Tibial artery (tissue), 4 donors: ENCODE results near the gene MAP3K2.
A peak's percentile ranks its signal among the peaks of the same experiment; 100 is the strongest.

Source experiments
- DNase-seq, 2 donors: peaks; one replicate each; pipeline ENCODE4 v3.0.0-alpha.2; 2019
- H3K27ac ChIP-seq, 2 donors: fragments of 200-600 bp; sonication (generic) in 1 of 2; 1 replicate in 1 of 2; 2 replicates in 1 of 2; pipeline ENCODE4 v1.5.1; 2018 to 2019; ENCODE audit warnings: mild to moderate bottlenecking in 1 of 2
- H3K27me3 ChIP-seq, 2 donors: fragments of 200-600 bp; sonication (generic) in 1 of 2; one replicate each; pipeline versions ENCODE4 v1.5.1 to v1.6.0; 2016 to 2019
- H3K36me3 ChIP-seq, 3 donors: fragments of 200-600 bp; sonication (generic) in 2 of 3; one replicate each; pipeline ENCODE4 v1.5.1; 2016 to 2019; ENCODE audit warnings: mild to moderate bottlenecking in 2 of 3
- H3K4me1 ChIP-seq, 4 donors: fragments of 200-600 bp; sonication (generic) in 2 of 4; 1 replicate in 3 of 4; 2 replicates in 1 of 4; pipeline ENCODE4 v1.5.1; 2016 to 2019
- H3K4me3 ChIP-seq, 2 donors: fragments of 200-600 bp; sonication (generic) in 1 of 2; 1 replicate in 1 of 2; 2 replicates in 1 of 2; pipeline ENCODE4 v1.5.1; 2018 to 2019; ENCODE audit warnings: mild to moderate bottlenecking in 2 of 2
- H3K9me3 ChIP-seq, 3 donors: fragments of 200-600 bp; sonication (generic) in 1 of 3; one replicate each; pipeline ENCODE4 v1.5.1; 2016 to 2019
- CTCF ChIP-seq, 2 experiments: fragments of 200-600 bp in 1 of 2; fragments of 450-650 bp in 1 of 2; IDR thresholded peaks; one replicate each; pipeline ENCODE4 v1.5.1; 2017 to 2019; ENCODE audit warnings: antibody characterized with exemption in 2 of 2, mild to moderate bottlenecking in 1 of 2, moderate library complexity in 1 of 2
- intact Hi-C: fragments of 100-400 bp; cut with DNase I; formaldehyde crosslinking; loops from one replicate; pipeline ENCODE4 v1.15.0; 2023; ENCODE audit warnings: low total_unique reads

MAP3K2 gene

GRCh38 chr2:127332335-127332734 is 55.4 kb downstream of the MAP3K2 start:
- intact Hi-C loops: no loop called here

GRCh38 chr2:127330753-127331152 is 57.0 kb downstream of the MAP3K2 start:
- no peak overlapping the region for H3K4me3 ChIP-seq
- no peak for DNase-seq
- TF ChIP-seq CTCF (IDR thresholded peaks at IDR 0.05): no peak
- intact Hi-C loops: no loop called here
- peaks cover 25 to 64% (median 29%) of the 10 kb centered on the region in 3 donors for H3K36me3 ChIP-seq
- H3K27ac ChIP-seq: no peak overlapping the region
- no peaks in the 10 kb centered on the region for H3K27me3 ChIP-seq
- no peaks in the 10 kb centered on the region for H3K9me3 ChIP-seq
- no peaks in the 10 kb centered on the region for H3K4me1 ChIP-seq

More at GRCh38 chr2:127332335-127332734, 55.4 kb downstream of the MAP3K2 start:
- peaks cover 31 to 61% (median 38%) of the 10 kb centered on the region in 3 donors for H3K36me3 ChIP-seq
- TF ChIP-seq CTCF (IDR thresholded peaks at IDR 0.05): no peak
- H3K4me1 ChIP-seq: no peaks in the 10 kb centered on the region
- no peak overlapping the region for H3K27ac ChIP-seq
- DNase-seq: no peak
- H3K4me3 ChIP-seq: no peak overlapping the region
- no peaks in the 10 kb centered on the region for H3K27me3 ChIP-seq
- no peaks in the 10 kb centered on the region for H3K9me3 ChIP-seq

- H3K27me3 ChIP-seq: no peaks in the 10 kb centered on the region
- no peak overlapping the region for H3K27ac ChIP-seq
- DNase-seq: no peak
- no peak for TF ChIP-seq CTCF (IDR thresholded peaks at IDR 0.05)
- no peaks in the 10 kb centered on the region for H3K4me1 ChIP-seq
- H3K9me3 ChIP-seq: no peaks in the 10 kb centered on the region
- intact Hi-C loops: loop anchor here (5.0 kb wide), 1 partner anchor 151 kb away; no protein-coding TSS in a partner anchor
- H3K36me3 ChIP-seq: peaks cover 46 to 69% (median 52%) of the 10 kb centered on the region in 3 donors
- H3K4me3 ChIP-seq: no peak overlapping the region
Observed at GRCh38 chr2:127326289-127326945, 61.4 kb downstream of the MAP3K2 start.

GRCh38 chr2:127324635-127325034 is 63.1 kb downstream of the MAP3K2 start:
- DNase-seq: no peak
- intact Hi-C loops: loop anchor here (5.0 kb wide), 1 partner anchor 153 kb away; no protein-coding TSS in a partner anchor
- H3K36me3 ChIP-seq: peaks cover 55 to 81% (median 57%) of the 10 kb centered on the region in 3 donors

GRCh38 chr2:127321303-127321702 is 66.5 kb downstream of the MAP3K2 start:
- no peaks in the 10 kb centered on the region for H3K4me1 ChIP-seq
- no peak for TF ChIP-seq CTCF (IDR thresholded peaks at IDR 0.05)
- no peaks in the 10 kb centered on the region for H3K9me3 ChIP-seq
- no peak for DNase-seq
- no peaks in the 10 kb centered on the region for H3K27me3 ChIP-seq
- H3K36me3 ChIP-seq: peaks cover 71 to 81% (median 73%) of the 10 kb centered on the region in 3 donors
- H3K27ac ChIP-seq: no peak overlapping the region
- H3K4me3 ChIP-seq: no peak overlapping the region
- intact Hi-C loops: no loop called here

More at GRCh38 chr2:127324635-127325034, 63.1 kb downstream of the MAP3K2 start:
- H3K4me1 ChIP-seq: no peaks in the 10 kb centered on the region
- H3K4me3 ChIP-seq: no peak overlapping the region
- peak; percentile 63 to 75 for TF ChIP-seq CTCF (IDR thresholded peaks at IDR 0.05)
- no peaks in the 10 kb centered on the region for H3K9me3 ChIP-seq
- H3K27me3 ChIP-seq: no peaks in the 10 kb centered on the region
- no peak overlapping the region for H3K27ac ChIP-seq
